Measurements from ENCODE around the gene DHX57.

GRCh38 chr2:38824906-38825305 is 50.8 kb downstream of the DHX57 start:
- no peak for TF ChIP-seq CTCF (conservative IDR thresholded peaks at IDR 0.05; ENCODE audit: low read depth in 2 of 2)
- no peak for TF ChIP-seq EZH2 (IDR thresholded peaks at IDR 0.05; ENCODE audit: low read depth, unreplicated experiment)
- TF ChIP-seq ETS1 (IDR thresholded peaks at IDR 0.05), result no peak
- no peak for TF ChIP-seq POLR2AphosphoS5 (IDR thresholded peaks at IDR 0.05; ENCODE audit: low read depth)
- TF ChIP-seq CREB1 (CRISPR knock-in tag; IDR thresholded peaks at IDR 0.05; ENCODE audit: low read depth), result no peak
- no peak for TF ChIP-seq EZH2phosphoT487 (IDR thresholded peaks at IDR 0.05; ENCODE audit: unreplicated experiment)
- TF ChIP-seq, protein P1, sequence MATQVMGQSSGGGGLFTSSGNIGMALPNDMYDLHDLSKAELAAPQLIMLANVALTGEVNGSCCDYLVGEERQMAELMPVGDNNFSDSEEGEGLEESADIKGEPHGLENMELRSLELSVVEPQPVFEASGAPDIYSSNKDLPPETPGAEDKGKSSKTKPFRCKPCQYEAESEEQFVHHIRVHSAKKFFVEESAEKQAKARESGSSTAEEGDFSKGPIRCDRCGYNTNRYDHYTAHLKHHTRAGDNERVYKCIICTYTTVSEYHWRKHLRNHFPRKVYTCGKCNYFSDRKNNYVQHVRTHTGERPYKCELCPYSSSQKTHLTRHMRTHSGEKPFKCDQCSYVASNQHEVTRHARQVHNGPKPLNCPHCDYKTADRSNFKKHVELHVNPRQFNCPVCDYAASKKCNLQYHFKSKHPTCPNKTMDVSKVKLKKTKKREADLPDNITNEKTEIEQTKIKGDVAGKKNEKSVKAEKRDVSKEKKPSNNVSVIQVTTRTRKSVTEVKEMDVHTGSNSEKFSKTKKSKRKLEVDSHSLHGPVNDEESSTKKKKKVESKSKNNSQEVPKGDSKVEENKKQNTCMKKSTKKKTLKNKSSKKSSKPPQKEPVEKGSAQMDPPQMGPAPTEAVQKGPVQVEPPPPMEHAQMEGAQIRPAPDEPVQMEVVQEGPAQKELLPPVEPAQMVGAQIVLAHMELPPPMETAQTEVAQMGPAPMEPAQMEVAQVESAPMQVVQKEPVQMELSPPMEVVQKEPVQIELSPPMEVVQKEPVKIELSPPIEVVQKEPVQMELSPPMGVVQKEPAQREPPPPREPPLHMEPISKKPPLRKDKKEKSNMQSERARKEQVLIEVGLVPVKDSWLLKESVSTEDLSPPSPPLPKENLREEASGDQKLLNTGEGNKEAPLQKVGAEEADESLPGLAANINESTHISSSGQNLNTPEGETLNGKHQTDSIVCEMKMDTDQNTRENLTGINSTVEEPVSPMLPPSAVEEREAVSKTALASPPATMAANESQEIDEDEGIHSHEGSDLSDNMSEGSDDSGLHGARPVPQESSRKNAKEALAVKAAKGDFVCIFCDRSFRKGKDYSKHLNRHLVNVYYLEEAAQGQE (IDR thresholded peaks at IDR 0.05; ENCODE audit: unreplicated experiment), result no peak
- TF ChIP-seq JUNB (IDR thresholded peaks at IDR 0.05; ENCODE audit: unreplicated experiment), result no peak
- no peak for TF ChIP-seq NANOG (IDR thresholded peaks at IDR 0.05; ENCODE audit: borderline replicate concordance)
- TF ChIP-seq ZNF331 (CRISPR knock-in tag; IDR thresholded peaks at IDR 0.05; ENCODE audit: low read depth), result no peak
- no peak for TF ChIP-seq ZNF114 (CRISPR knock-in tag; IDR thresholded peaks at IDR 0.05)
- TF ChIP-seq, protein P2, sequence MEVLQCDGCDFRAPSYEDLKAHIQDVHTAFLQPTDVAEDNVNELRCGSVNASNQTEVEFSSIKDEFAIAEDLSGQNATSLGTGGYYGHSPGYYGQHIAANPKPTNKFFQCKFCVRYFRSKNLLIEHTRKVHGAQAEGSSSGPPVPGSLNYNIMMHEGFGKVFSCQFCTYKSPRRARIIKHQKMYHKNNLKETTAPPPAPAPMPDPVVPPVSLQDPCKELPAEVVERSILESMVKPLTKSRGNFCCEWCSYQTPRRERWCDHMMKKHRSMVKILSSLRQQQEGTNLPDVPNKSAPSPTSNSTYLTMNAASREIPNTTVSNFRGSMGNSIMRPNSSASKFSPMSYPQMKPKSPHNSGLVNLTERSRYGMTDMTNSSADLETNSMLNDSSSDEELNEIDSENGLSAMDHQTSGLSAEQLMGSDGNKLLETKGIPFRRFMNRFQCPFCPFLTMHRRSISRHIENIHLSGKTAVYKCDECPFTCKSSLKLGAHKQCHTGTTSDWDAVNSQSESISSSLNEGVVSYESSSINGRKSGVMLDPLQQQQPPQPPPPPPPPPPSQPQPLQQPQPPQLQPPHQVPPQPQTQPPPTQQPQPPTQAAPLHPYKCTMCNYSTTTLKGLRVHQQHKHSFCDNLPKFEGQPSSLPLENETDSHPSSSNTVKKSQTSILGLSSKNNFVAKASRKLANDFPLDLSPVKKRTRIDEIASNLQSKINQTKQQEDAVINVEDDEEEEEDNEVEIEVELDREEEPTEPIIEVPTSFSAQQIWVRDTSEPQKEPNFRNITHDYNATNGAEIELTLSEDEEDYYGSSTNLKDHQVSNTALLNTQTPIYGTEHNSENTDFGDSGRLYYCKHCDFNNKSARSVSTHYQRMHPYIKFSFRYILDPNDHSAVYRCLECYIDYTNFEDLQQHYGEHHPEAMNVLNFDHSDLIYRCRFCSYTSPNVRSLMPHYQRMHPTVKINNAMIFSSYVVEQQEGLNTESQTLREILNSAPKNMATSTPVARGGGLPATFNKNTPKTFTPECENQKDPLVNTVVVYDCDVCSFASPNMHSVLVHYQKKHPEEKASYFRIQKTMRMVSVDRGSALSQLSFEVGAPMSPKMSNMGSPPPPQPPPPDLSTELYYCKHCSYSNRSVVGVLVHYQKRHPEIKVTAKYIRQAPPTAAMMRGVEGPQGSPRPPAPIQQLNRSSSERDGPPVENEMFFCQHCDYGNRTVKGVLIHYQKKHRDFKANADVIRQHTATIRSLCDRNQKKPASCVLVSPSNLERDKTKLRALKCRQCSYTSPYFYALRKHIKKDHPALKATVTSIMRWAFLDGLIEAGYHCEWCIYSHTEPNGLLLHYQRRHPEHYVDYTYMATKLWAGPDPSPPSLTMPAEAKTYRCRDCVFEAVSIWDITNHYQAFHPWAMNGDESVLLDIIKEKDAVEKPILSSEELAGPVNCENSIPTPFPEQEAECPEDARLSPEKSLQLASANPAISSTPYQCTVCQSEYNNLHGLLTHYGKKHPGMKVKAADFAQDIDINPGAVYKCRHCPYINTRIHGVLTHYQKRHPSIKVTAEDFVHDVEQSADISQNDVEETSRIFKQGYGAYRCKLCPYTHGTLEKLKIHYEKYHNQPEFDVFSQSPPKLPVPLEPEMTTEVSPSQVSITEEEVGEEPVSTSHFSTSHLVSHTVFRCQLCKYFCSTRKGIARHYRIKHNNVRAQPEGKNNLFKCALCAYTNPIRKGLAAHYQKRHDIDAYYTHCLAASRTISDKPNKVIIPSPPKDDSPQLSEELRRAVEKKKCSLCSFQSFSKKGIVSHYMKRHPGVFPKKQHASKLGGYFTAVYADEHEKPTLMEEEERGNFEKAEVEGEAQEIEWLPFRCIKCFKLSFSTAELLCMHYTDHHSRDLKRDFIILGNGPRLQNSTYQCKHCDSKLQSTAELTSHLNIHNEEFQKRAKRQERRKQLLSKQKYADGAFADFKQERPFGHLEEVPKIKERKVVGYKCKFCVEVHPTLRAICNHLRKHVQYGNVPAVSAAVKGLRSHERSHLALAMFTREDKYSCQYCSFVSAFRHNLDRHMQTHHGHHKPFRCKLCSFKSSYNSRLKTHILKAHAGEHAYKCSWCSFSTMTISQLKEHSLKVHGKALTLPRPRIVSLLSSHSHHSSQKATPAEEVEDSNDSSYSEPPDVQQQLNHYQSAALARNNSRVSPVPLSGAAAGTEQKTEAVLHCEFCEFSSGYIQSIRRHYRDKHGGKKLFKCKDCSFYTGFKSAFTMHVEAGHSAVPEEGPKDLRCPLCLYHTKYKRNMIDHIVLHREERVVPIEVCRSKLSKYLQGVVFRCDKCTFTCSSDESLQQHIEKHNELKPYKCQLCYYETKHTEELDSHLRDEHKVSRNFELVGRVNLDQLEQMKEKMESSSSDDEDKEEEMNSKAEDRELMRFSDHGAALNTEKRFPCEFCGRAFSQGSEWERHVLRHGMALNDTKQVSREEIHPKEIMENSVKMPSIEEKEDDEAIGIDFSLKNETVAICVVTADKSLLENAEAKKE (CRISPR knock-in tag; IDR thresholded peaks at IDR 0.05), result no peak

All from GM23338 (cell line).